ENCODE measurements around the gene ARHGAP32.
"Not testable (repeated sequence)": the region's sequence is repeated elsewhere in the genome, so short reads cannot be mapped to it uniquely, and the experiment has no call there.

ARHGAP32 gene

DNA sequence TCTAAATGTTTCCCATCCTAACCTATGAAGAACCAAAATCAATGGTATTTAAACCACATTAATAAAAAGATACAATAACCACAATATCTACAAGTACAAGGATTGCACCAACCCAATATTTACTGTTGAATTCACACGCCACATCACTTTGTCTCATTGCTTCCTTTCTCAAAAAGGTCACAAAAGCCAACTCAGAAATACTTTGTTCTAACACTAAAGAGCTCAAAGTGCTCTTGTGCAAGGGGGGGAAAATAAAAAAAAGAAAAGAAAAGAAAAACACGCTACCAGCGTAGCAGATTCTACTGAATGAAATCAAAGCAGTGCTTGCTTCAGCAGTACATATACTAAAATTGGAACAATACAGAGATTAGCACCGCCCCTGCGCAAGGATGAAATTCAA, 10.5 kb upstream of the ARHGAP32 start:
- no peak for DNase-seq (ENCODE audit: low read depth)

DNA sequence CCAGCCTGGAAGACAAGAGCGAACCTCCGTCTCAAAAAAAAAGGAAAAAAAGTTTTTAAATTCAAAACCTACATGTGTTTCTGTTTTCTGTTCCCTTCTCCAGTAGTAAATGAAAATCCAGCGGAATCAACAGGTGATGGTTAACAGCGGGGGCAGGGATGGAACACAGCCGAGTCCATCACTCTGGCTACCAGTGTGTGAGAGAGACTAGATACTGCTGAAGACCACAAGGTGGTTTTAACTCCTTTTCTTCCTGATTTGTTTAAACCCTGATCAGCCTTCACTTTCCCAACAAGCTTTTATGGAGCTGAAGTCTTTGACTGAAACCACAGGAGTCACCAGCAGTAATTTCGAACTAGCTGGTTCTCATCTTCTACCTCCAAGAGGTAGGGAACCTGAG, 3.6 kb upstream of the ARHGAP32 start:
- DNase-seq (ENCODE audit: low read depth): no peak

DNA sequence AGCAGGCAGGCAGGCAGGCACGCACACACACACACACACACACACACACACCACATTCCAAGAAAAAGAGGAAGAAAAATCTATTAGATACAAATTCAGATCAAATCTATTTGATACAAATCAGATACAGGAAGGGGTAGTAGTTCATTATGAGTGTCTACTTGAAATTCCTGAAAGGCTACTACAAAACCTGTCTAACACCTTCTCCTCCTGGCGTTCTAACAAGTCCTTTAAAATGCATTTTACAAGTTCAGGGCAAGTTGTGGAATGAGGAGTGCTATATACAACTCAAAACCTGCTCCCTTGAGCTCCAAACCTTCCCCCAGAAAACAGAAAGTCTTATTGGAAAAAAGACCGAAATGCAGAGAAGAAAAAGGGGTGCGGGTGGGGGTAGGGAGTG, 476 bp downstream of the ARHGAP32 start:
- no peak for DNase-seq (ENCODE audit: low read depth)

DNA sequence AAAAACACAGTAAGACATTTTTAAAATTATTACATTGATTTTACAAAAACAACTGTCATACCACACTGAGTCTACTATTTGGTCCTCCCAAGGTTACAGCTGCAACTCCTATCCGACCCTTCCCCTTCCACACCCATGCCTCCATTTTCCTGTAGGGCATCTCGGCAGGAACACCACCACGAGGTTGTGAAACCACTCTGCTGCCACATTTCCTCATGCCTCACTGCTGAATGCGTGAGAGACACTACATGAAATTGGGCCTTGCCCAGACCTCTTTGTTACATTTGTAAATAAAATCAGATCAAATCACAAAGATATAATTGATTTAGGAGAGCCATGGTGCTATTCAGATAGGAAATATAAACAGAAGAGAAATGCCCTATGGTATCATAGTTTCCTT, 2.0 kb downstream of the ARHGAP32 start:
- DNase-seq (ENCODE audit: low read depth): no peak

DNA sequence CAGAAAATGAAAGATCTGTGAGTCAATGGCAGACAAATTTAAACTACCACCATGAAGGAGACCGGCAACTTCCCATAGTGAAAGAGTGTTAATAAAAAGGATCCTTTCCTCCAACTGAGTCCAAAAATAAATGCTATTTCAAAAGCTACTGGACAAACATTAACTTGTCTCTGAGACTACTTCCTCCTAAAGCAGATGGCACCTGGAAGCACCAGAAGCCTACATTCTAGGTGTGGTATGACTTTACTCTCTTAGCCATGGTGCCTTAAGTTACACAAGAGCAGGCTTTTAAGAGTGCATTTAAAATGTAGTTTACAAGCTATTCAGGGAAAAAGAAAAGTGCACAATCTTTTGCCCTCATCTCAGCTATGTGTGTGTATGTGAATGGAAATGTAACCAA, 2.5 kb downstream of the ARHGAP32 start:
- no peak for DNase-seq (ENCODE audit: low read depth)

DNA sequence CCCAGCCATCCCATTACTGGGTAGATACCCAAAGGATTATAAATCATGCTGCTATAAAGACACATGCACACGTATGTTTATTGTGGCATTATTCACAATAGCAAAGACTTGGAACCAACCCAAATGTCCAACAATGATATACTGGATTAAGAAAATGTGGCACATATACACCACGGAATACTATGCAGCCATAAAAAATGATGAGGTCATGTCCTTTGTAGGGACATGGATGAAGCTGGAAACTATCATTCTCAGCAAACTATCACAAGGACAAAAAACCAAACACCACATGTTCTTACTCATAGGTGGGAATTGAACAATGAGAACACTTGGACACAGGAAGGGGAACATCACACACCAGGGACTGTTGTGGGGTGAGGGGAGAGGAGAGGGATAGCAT, 7.0 kb downstream of the ARHGAP32 start:
- DNase-seq (ENCODE audit: low read depth): not testable (repeated sequence)

DNA sequence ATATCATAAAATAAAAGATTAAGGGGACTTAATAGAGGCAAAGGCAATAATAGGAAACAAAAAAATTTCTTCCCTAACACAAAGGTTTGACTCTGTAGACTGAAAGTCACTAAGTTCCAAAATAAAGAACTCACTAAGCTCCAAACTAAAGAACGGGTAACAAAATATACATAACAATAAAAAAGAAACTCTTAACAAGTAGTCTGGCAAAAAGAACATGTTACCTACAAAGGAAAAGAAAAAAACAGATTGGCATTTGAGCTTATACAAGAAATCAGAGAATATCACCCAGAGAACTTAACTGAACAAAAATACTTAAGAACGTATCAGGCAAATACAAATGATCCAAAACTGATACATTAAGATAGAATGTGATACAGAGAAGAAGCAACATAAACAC, 7.5 kb downstream of the ARHGAP32 start:
- no peak for DNase-seq (ENCODE audit: low read depth)

DNA sequence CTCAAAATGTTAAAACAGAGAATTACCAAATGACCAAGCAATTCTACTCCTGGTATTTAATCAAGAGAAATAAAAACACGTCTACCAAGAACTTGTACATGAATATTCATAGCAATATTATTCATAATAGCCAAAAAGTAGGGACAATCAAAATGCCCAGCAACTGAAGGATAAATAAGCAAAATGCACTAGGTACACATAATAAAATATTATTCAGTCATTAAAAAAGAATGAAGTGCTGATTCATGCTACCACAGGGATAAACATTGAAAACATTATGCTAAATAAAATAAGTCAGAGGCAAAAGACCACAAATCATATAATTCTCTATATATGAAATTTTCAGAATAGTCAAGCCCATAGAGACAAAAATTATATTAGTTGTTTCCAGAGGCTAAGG, 24.8 kb downstream of the ARHGAP32 start:
- DNase-seq (ENCODE audit: low read depth): no peak

DNA sequence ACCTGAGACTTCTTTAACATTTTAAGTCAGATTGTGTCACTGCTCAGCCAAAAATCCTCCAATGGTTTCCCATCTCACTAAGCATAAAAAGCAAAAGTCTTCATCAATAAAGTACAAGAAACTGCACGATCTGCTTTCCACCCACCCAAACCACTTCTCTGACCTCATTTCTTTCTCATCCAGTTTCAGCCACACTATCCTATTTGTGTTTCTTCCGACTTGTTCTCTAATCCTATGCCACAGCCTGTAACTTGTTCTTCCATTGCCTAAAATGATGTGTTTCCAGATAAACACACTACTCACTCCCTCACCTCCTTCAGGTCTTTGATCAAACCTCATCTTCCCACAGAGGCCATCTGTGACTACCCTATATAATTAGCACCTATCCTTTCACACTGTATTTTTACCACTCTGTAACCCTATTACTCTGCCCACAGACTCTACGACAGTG, 28.4 kb downstream of the ARHGAP32 start:
- DNase-seq (ENCODE audit: low read depth): no peak

DNA sequence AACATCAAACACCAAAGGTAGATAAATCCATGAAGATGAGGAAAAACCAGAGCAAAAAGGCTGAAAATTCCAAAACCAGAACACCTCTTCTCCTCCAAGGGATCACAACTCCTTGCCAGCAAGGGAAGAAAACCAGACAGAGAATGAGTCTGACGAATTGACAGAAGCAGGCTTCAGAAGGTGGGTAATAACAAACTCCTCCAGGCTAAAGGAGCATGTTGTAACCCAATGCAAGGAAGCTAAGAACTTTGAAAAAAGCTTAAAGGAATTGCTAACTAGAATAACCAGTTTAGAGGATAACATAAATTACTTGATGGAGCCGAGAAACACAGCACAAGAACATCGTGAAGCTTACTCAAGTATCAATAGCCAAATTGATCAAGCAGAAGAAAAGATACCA, 35.0 kb downstream of the ARHGAP32 start:
- DNase-seq (ENCODE audit: low read depth): not testable (repeated sequence)

DNA sequence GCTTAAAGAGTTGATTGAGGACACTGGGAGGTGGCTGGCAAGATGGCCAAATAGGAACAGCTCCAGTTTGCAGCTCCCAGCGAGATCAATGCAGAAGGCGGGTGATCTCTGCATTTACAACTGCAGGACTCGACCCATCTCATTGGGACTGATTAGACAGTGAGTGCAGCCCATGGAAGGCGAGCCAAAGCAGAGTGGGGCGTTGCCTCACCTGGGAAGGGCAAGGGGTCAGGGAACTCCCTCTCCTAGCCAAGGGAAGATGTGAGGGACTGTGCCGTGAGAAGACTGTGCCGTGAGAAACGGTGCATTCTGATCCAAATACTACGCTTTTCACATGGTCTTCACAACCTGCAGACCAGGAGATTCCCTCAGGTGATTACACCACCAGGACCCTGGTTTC, 36.4 kb downstream of the ARHGAP32 start:
- DNase-seq (ENCODE audit: low read depth): no peak

DNA sequence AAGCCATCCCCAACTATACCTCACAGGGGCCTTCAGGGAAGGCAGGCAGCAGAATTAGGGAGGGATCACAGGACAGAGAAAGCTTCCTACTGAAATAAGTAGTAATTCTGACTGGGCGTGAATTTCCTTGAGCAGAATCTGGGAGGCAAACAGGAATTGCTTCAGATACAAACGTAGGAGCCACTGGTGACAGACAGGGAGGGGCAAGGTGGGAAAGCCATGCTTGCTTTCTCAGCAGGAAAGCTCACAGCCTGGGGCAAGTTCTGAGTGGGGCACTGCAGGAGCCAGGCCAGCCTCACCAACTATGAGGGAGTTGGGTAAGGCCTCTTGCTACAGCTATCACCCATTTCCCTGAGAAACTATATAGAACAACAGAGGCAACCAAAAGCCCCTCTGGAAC, 43.6 kb downstream of the ARHGAP32 start:
- DNase-seq (ENCODE audit: low read depth): no peak

DNA sequence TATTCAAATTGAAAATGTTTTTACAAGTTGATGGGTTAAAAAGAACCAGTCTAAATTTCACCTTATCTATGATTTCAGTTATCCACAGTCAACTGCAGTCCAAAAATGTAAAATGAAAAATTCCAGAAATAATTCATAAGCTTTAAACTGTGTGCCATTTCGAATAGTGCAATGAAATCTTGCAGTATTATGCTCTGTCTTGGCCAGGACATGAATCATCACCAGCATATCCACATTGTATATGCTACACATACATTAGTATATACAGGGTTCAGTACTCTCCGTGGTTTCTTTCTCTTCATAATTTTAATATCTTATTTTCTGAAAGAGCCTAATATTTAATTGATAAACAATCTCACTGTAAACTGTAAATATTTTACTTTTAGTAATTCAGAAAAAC, 45.9 kb downstream of the ARHGAP32 start:
- no peak for DNase-seq (ENCODE audit: low read depth)

DNA sequence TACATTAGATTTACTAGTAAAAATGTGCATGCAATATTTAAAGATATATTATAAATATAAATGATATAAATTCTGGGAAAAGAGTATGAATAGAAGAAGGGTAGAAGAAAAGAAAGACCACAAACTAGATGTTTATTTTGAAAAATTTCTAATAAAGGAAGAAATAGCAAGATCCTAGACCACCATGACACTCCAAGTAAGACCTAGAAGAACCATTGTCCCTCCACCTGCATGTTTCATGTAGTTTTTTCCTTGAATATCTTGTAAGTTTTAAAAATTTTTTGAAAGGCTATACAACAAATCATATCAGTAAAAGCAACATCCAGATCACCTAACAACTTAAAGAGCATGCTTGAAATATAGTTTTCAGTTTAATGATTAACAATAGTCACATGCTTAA, 46.8 kb downstream of the ARHGAP32 start:
- no peak for DNase-seq (ENCODE audit: low read depth)

DNA sequence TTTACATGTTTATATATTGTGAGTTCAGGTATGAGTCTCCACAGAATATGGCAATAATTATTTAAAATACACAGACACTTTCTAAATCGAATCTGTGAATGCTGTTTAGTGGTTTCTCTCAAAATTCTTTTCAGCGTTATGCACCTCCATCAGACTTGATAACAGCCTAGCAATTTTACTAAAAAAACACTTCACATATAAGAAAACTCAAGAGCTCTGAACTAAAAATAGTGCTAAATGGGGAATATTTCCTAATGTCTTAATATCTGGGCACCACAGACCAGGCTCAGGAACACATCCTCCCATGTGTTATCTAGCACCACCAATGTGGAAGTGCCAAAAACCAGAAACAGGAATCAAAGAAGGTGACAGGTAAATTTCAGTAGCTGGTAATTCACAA, 47.9 kb downstream of the ARHGAP32 start:
- DNase-seq (ENCODE audit: low read depth): no peak

DNA sequence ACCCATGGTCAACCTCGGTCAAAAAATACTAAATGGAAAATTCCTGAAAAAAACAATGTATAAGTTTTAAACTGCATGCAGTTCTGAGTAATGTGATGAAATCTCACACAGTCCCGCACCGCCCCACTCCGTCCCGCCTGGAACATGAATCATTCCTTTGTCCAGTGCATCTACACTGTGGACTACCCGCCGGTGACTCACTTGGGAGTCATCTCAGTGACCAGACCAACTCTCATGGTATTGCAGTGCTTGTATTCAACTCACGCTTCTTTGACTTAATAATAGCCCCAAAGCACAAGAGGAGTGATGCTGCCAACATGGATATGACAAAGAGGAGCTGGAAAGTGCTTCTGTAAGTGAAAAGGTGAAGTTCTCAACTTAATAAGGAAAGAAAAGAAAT, 48.8 kb downstream of the ARHGAP32 start:
- DNase-seq (ENCODE audit: low read depth): no peak

DNA sequence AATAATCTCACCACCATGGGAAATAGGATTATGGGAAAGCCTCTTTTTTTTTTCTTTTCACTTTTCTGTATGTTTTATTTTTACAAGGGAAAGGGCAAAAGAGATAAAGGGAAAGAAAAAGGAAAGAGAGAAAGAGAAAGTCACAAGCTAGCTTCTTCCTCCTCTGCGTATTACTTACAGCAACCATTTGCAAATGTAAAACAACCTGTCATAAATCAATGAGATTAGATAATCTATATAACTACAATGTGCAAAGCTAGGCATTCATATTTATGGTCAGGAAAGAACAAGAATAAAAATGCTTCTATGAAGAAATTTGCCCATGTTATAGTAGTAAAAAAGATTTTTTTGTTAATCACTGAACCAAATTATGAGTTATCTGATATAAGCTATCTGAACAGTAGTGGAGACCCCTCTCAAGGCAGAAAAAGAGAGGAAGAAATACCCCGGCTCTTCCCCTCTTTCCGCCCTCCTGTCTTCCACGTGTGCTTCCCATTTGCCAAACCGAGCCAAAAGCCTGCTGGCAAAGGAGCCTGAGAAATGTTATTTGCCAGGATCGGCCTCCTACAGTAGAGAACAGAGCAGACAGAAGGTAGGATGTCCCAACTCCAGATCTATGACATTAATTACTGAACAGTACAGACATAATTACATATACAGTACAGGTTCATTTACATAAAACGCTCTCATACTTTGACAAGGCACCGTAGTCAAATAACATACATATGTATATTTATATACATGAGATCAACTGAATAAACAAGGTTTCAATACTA, 50.2 kb downstream of the ARHGAP32 start:
- DNase-seq (ENCODE audit: low read depth): no peak

DNA sequence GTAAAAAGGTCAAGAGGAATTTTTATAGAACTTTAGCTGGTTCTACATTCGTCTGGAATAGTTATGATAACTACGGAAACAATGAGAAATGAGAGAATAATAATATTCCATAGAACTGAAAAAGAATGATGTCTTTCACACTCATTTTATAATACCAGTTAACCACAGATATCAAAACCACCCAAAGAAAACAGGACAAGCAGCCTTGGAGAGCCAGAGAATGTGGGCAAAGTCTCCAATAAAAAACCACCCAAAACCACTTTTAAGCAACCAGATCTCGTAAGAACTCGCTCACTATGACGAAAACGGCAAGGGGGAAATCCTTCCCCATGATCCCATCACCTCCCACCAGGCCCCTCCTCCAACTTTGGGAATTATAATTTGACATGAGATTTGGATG, 60.8 kb downstream of the ARHGAP32 start:
- no peak for DNase-seq (ENCODE audit: low read depth)

DNA sequence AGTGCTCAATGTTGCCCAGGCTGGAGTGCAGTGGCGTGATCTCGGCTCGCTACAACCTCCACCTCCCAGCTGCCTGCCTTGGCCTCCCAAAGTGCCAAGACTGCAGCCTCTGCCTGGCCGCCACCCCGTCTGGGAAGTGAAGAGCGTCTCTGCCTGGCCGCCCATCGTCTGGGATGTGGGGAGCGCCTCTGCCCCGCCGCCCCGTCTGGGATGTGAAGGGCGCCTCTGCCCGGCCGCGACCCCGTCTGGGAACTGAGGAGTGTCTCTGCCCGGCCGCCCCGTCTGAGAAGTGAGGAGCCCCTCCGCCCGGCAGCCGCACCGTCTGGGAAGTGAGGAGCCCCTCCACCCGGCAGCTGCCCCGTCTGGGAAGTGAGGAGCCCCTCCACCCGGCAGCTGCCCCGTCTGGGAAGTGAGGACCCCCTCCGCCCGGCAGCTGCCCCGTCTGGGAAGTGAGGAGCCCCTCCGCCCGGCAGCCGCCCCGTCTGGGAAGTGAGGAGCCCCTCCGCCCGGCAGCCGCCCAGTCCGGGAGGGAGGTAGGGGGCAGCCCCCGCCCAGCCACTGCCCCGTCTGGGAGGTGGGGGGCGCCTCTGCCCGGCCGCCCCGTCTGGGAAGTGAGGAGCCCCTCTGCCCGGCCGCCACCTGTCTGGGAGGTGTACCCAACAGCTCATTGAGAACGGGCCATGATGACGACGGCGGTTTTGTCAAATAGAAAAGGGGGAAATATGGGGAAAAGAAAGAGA, 63.1 kb downstream of the ARHGAP32 start:
- not testable (repeated sequence) for DNase-seq (ENCODE audit: low read depth)

DNA sequence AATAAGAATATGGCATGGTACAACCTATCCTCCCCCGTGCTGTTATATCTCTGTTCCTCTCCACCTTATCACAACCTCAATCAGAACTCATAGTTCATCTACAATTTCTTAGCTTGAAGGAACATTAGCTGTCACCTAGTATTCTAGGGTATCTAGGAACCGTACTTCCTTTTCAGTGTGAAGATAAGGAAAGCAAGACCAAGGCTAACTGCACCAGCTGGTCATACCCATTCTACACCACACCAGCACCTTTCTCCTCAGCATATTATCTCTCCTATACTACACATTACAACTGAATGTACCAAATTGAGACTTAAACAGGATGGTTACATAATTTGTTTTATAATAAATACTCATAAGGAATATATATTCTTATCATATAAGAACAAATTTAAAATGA, 73.1 kb downstream of the ARHGAP32 start:
- DNase-seq (ENCODE audit: low read depth): no peak

DNA sequence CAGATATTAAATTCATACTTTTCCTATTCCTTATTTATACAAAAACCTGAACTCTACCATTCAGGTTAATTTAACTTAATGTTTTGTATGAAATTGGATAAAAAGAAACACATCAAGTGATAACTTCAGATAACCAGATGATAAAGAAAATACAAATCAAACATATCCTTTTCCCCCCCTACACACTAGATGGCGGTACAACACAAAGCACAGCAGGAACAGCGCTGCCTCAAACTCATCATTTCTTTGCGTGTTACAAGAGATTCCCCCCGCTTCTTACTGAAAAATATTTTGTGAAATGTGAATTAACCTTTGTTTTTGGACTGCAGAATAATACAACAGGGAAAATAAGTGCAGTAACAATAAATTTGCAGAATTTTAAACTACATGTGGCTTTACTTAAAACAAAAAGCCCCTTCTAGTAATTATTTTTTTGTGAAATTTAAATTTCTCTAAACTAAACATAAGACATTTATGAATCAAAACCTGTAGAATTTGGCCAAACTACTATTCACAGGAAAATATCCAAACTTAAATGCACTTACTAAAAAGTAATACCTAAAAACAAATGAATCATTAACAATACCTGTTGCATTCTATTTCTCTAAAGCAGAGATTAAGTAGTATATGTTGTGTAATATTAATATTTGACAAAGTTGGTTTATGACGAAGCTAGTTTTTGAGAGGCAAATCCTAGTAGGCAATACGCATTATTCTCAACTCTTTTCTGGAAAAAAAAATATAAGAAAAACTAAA, 74.4 kb downstream of the ARHGAP32 start:
- peak; percentile 10 for DNase-seq (ENCODE audit: low read depth)

DNA sequence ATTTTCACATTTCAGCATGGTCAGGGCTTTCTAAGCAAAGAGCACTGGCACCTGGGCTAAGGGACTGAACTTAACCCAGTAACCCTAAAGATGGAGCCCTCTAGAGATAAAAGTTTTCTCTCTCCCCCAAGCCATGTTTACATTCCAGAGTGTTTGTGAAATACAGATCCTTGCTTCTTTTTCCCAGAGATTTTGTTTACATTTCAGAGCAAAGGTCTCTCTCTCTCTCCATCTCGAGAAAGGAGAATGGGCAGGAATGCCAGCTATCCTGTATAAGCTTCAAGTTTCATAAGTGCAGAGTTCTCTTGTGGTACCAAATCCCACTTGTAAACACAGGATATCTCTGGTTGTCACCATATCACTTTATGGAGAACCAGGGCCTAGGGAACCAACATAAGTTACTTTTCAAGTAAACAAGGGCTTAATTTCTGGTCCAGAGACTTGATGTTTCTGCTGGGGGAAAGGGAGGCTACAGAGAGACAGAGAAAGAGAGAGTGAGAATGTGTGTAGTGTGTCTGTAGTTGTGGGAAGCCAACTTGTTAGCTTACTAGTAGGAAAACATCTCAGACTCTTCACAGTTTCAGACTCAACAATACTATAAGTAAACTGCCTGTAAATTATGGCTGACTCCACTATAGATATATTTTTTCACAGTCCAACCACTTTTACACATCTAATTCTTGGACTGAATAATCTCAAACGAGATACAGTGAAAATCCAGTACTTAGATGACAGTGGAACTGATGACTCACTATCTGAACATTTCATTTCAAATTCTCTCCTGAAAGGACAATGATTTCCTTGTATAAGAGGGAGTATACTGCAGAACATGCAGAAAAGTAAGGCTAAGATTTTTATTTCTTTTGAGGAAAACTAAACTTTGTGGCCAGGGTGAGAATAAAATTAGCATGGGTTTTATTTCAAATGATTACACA, 76.2 kb downstream of the ARHGAP32 start:
- DNase-seq (ENCODE audit: low read depth): no peak
